Duodenal mucosa (tissue), 2 donors: Measurements from ENCODE around the gene TMED6.
A peak's percentile ranks its signal among the peaks of the same experiment; 100 is the strongest.

Experiments used
- H3K27ac ChIP-seq: one replicate; pipeline ENCODE4 v1.7.0; 2013; ENCODE audit warnings: low read depth, low read length
- H3K27me3 ChIP-seq, 2 donors: one replicate each; pipeline ENCODE4 v1.7.0; 2013; ENCODE audit warnings: low read length in 2 of 2, control low read depth in 1 of 2; ENCODE audit not compliant: insufficient read depth in 2 of 2, control insufficient read depth in 1 of 2
- H3K36me3 ChIP-seq, 2 donors: one replicate each; pipeline ENCODE4 v1.7.0; 2013; ENCODE audit warnings: low read length in 2 of 2, control low read depth in 1 of 2; ENCODE audit not compliant: insufficient read depth in 2 of 2, control insufficient read depth in 1 of 2
- H3K4me1 ChIP-seq, 2 donors: one replicate each; pipeline ENCODE4 v1.7.0; 2013; ENCODE audit warnings: low read length in 2 of 2, control low read depth in 1 of 2; ENCODE audit not compliant: insufficient read depth in 2 of 2, control insufficient read depth in 1 of 2
- H3K4me3 ChIP-seq, 2 donors: one replicate each; pipeline ENCODE4 v1.7.0; 2013; ENCODE audit warnings: low read length in 2 of 2, low read depth in 1 of 2
- H3K9ac ChIP-seq, 2 donors: one replicate each; pipeline ENCODE4 v1.7.0; 2013; ENCODE audit warnings: low read length in 2 of 2, low read depth in 1 of 2
- H3K9me3 ChIP-seq, 2 donors: one replicate each; pipeline ENCODE4 v1.7.0; 2013; ENCODE audit warnings: low read length in 2 of 2, control low read depth in 1 of 2; ENCODE audit not compliant: control insufficient read depth in 1 of 2

TMED6 gene

DNA sequence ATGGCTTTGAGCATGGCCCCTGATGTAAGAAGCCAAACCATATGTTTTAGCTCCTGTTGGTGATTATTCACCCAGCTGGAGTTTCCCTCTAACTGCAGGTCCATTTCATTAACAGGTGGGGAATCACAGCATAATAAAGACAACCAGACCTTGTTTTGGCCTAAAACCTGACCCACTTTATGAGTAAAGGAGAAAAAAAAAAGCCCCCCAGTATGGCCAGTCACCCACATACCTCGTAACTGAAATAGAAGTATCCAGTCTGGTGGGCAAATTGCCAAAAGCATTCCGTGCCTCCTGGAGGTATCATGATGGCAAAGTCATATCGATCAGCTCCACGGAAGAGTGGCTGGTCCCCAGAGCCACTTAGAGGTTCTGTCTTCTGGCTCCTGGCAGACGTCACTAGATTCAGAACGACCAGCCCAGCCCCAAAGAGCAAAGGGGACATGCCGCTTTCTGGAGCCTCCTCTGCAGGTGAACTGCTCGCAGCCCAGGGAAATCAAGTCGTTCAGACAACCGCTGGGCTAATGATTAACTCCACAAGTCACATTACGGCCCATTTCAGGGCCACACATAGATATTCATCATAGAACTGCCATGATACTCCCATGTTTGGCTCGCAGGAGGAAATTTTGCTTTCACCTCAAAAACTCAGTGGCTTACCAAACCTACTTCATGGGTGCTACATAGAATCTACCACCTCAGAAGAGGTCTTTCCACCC, at the start of gene TMED6:
Gene TMED6, minus strand, starts transcription at position 478 of the 719 bp plus-strand sequence. Its CDS starts 33 bp downstream, at position 445.
- Histone ChIP-seq H3K27me3 (no peaks in the 10 kb centered on the region), H3K36me3 (peaks cover 0 to 31% of the 10 kb centered on the region in 2 donors), H3K9me3 (no peaks in the 10 kb centered on the region), H3K27ac (no peak within 1 kb of the TSS), H3K9ac (peak within 1 kb of the TSS; percentile 30 to 58), H3K4me1 (peaks cover 4% of the 10 kb centered on the region in 2 donors), H3K4me3 (peak within 1 kb of the TSS; percentile 53 to 58)

DNA sequence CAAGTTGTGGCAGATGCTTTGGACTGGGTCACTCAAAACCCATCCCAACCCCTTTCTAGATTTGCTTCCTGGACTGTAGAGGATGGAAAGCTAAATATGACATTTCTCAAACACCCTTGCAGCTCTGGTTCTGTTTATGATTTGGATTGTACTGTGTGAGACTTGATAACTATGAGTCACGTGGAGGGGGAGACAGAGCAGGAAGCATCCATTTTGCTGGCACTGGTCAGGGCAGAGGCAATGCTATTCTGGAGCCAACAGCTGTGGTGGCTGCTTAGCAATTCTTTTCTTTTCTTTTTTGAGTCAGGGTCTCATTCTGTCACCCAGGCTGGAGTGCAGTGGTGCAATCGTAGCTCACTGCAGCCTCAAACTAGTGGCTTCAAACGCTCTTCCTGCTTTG, 47.8 kb upstream of the TMED6 start:
- Histone ChIP-seq H3K9me3 (no peaks in the 10 kb centered on the region), H3K4me3 (no peak overlapping the region), H3K9ac (no peak overlapping the region), H3K27me3 (no peaks in the 10 kb centered on the region), H3K4me1 (peaks cover 23 to 24% of the 10 kb centered on the region in 2 donors), H3K27ac (no peak overlapping the region), H3K36me3 (no peaks in the 10 kb centered on the region)

DNA sequence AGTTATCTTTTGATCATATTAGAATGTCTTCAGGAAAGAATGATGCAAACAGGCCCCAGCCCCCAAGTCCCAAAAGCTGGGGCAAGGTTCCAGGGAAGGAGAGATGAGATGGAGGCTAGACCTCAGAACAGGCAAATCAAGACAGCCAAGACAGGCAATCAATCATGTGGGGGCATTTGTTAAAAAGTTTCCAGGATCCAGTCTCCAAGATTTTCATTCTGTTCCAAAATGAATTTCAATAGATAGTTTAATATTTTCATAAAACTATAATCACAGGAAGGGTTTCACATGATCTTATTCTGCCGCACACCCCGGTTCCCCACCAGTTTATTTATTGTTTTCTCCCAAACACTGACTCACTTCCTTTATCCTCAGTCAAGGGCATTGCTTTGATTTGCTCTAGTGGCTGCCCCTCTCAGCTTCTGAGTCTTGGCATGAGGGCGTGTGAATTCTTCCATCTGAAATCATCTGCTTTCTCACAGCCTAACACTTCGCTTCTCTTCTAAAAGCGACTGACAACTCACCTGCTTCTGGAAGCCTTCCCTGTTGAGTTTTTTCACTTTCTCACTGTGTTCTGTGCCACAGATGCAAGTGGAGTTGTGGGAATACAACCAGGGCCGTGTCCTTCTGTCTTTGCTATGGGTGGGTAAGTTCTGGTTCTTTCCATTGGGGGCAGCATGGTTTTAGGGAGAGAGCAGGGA, 46.4 kb upstream of the TMED6 start:
- peak overlapping the region in 1 of 2 donors; percentile 18 for H3K9ac ChIP-seq

DNA sequence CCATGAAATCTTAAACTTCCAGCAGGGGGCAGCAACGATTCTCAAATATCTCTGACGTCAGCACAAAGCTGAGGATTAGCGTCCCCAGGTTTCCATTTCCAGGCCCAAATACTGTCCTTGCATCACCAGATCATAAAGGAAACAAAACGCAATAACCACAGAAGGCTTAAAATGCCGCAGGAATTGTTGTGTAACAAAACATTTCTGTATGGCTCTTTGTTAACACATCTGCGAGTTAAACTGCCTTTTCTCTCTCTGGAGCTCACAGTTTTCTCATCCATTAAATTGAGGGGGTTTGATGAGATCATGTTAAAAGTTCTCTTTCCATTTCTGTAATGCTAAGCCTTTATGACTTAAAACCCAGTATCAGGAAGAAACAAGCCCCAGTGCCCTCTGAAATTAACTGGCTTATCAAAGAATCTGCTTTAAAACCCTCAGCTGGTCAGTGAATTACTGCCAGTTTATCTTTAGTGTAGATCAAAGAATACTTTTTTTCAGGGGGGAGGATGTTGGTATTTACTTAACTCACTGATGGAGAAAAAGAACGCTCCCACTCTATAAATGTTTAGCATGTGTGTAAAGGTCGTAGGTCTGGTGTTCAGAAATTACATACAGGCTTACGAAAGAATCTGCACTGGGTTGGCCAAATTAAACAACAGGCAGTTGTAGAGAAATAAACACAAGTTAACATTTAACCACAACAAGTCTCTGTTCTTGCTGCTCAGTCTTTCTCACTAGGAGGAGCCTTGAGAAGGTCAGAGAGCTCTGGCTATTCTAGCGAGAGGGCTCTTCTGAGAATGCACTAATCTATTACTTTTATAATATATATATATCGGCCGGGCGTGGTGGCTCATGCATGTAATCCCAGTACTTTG, 44.8 kb upstream of the TMED6 start:
- no peaks in the 10 kb centered on the region for H3K27me3 ChIP-seq
- H3K4me1 ChIP-seq, result peaks cover 16 to 17% of the 10 kb centered on the region in 2 donors
- H3K36me3 ChIP-seq, result no peaks in the 10 kb centered on the region
- peak overlapping the region; percentile 12 to 45 for H3K4me3 ChIP-seq
- H3K9me3 ChIP-seq, result no peaks in the 10 kb centered on the region
- peak overlapping the region; percentile 70 for H3K27ac ChIP-seq
- peak overlapping the region; percentile 4 to 43 for H3K9ac ChIP-seq

More for the DNA sequence above, 46.4 kb upstream of the TMED6 start:
- no peaks in the 10 kb centered on the region for H3K9me3 ChIP-seq
- peak overlapping the region in 1 of 2 donors; percentile 3 for H3K4me3 ChIP-seq
- no peaks in the 10 kb centered on the region for H3K36me3 ChIP-seq
- H3K4me1 ChIP-seq, result peaks cover 16 to 17% of the 10 kb centered on the region in 2 donors
- H3K27ac ChIP-seq, result peak overlapping the region; percentile 33
- no peaks in the 10 kb centered on the region for H3K27me3 ChIP-seq

DNA sequence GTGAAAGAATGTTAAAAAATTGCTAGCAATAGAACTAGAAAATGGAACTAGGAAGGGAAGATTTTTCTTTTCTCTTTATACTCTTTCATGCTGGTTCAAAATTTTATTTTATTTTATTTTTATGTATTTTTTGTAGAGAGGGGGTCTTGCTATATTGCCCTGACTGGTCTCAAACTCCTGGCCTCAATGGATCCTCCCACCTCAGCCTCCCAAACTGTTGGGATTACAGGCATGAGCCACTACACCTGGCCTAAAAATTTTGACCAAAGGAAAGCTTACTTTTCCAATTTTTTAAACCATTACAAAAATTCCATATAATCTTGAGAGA, 44.2 kb upstream of the TMED6 start:
- Histone ChIP-seq H3K36me3 (no peaks in the 10 kb centered on the region), H3K4me1 (peaks cover 16 to 17% of the 10 kb centered on the region in 2 donors), H3K9me3 (no peaks in the 10 kb centered on the region), H3K4me3 (no peak overlapping the region), H3K27ac (peak overlapping the region; percentile 70), H3K9ac (no peak overlapping the region), H3K27me3 (no peaks in the 10 kb centered on the region)

DNA sequence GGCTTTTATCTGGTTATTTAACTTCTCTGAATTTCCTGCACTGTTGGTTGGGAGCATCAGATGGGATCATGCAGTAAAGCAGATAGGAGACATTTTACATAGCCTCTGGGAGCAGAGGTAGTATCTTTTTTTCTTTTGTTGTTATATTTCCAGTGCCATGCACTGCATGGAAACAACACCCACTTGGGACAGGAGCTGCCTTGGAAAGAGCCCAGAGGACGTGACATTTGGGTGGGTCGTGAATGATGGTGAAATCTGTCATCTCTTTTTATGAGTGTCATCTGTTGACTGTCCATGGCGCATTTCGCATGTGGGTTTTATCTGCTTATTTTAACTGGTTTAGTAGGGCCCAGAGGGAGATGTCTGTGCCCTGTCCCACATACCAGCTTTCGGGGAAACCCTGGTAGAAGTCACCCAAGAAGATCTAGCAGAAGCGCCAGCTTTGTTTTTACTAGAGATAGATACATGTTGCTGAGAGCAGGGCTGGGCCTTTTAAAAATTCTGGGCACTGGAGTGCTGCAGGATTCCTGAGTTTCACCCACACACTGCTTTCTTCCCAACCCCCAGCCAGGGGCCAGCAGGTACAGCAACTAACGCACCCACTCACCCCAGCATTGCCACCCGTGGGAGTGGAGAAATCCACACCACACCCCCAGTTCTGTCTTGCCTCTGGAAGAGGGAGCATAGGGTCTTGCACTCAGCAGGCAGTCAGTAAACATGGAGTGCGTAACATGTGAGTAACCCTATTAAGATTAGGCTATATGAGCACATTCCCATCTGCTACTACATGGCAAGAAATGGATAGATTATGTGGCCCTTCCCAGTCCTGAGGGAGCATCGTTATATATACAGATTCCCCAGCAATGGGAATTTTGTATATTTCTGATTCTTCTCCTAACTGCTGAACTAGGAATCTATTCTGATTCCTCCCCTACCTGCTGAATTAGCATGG, 42.6 kb upstream of the TMED6 start:
- no peak overlapping the region for H3K9ac ChIP-seq

DNA sequence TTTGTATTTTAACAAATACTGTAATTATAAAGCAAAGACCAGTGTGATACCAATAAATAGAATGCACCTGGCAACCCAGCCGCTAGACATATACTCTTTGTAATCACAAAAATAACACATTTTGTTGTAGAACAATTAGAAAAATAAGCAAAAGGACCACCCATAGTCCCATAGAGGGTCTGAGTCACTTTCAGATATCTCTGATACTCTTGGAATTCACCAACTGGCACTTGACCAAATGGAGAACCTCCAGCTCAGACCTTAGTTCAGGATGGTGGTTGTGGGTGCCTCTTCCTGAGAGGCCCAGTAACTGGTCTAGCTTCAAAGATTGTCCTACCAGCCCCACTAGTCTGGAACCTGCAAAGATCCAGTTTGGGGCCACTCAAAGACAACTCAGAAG, 35.0 kb upstream of the TMED6 start:
- H3K4me1 ChIP-seq, result peaks cover 3 to 6% of the 10 kb centered on the region in 2 donors
- no peak overlapping the region for H3K27ac ChIP-seq
- no peak overlapping the region for H3K9ac ChIP-seq
- no peak overlapping the region for H3K4me3 ChIP-seq
- H3K36me3 ChIP-seq, result peaks cover 11 to 20% of the 10 kb centered on the region in 2 donors
- H3K27me3 ChIP-seq, result no peaks in the 10 kb centered on the region
- no peaks in the 10 kb centered on the region for H3K9me3 ChIP-seq

More for the DNA sequence above, 42.6 kb upstream of the TMED6 start:
- H3K27ac ChIP-seq, result no peak overlapping the region
- no peaks in the 10 kb centered on the region for H3K27me3 ChIP-seq
- H3K36me3 ChIP-seq, result no peaks in the 10 kb centered on the region
- H3K4me3 ChIP-seq, result no peak overlapping the region
- H3K9me3 ChIP-seq, result no peaks in the 10 kb centered on the region
- H3K4me1 ChIP-seq, result peaks cover 11 to 16% of the 10 kb centered on the region in 2 donors

DNA sequence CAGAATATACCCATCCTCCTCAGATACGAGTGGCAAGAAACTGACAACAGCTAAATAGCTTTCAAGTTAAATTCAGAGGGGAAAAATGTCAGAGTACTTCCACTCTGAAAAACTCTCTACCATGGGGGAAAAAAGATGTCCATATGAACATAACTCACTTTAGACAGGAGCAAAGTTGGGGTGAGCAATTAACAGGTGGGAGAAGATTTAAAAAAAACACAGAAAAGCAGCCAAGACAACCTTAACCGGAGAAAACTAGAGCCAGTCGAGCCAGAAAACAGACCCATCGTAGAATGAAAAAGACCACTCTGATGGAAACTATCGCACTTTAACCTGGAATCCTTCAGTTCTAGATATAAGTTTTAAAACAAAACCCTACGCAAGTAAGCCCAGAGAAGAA, 33.4 kb upstream of the TMED6 start:
- no peaks in the 10 kb centered on the region for H3K27me3 ChIP-seq
- H3K9ac ChIP-seq, result peak overlapping the region; percentile 51 to 89
- H3K27ac ChIP-seq, result no peak overlapping the region
- H3K4me1 ChIP-seq, result peaks cover 3 to 6% of the 10 kb centered on the region in 2 donors
- H3K4me3 ChIP-seq, result peak overlapping the region; percentile 70 to 85
- peaks cover 11 to 26% of the 10 kb centered on the region in 2 donors for H3K36me3 ChIP-seq
- H3K9me3 ChIP-seq, result no peaks in the 10 kb centered on the region

DNA sequence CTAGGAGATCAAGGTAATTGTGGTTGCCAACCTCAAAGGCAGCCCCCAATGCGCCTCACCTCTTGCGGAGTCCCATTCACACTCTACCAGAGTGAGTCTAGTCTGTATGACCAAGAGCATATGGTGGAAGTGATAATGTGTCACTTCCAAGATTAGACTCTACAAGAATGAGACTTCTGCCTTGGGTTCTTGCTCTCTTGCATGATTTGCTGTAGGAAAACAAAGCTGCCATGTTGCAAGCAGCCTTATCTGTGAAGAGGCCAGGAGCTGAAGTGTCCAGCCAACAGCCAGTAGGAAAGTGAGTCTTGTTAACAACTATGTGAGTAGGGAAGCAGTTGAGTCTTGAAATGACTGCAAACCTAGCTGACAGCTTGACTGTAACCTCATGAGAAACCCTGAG, 30.8 kb upstream of the TMED6 start:
- H3K4me1 ChIP-seq, result peaks cover 3 to 6% of the 10 kb centered on the region in 2 donors
- H3K27ac ChIP-seq, result no peak overlapping the region
- peaks cover 15 to 43% of the 10 kb centered on the region in 2 donors for H3K36me3 ChIP-seq
- H3K4me3 ChIP-seq, result no peak overlapping the region
- H3K9me3 ChIP-seq, result no peaks in the 10 kb centered on the region
- H3K27me3 ChIP-seq, result no peaks in the 10 kb centered on the region
- H3K9ac ChIP-seq, result no peak overlapping the region
